HCT116 (cell line): ENCODE data around the gene HLA-DMA. TPM values are rescaled to one million over a fixed set of nuclear protein-coding genes. Genes with fewer than 3 reads are reported as not detected.

ENCODE experiments used
- ATAC-seq: fragments of 200-7000 bp; cut with Tn5 transposase; 2 replicates; pipeline ENCODE4 v1.9.1; 2020; ENCODE audit warnings: mild to moderate bottlenecking, moderate library complexity
- BruUV-seq: library from RNA; stranded (reverse); fragments of 400-500 nt; replicated peaks from 2 replicates; lab custom pipeline; 2021; lab: Mats Ljungman, UMichigan
- CTCF ChIA-PET: fragments of 300-600 bp; sonication (Branson Sonifier 250); formaldehyde crosslinking; loops from one replicate; lab custom pipeline; 2021; ENCODE audit warnings: antibody characterized with exemption; lab: Charles Lee
- POLR2A ChIA-PET: fragments of 300-600, 350-600 bp; sonication (Branson Sonifier 250); formaldehyde crosslinking; loops from one replicate; lab custom pipeline; 2021; ENCODE audit warnings: antibody characterized with exemption; lab: Charles Lee
- RAD21 ChIA-PET, 2 experiments: fragments of 300-600 bp; sonication (Branson Sonifier 250); formaldehyde crosslinking; loops; one replicate each; lab custom pipeline; 2023; ENCODE audit warnings: low total read pairs in 2 of 2; ENCODE audit not compliant: uncharacterized antibody in 2 of 2, unreplicated experiment in 2 of 2, low non-redundant PET in 1 of 2; lab: Charles Lee
- DNase-seq: peaks from one replicate; pipeline ENCODE4 v3.0.0-alpha.2; 2010; ENCODE audit warnings: low read depth, low spot score
- H2AFZ ChIP-seq: fragments of 200-600 bp; shearing (Covaris generic), sonication (generic); 2 replicates; pipeline ENCODE4 v1.6.1; 2017; ENCODE audit warnings: low read depth, mixed run types, mixed read lengths, antibody characterized with exemption, low read length; ENCODE audit not compliant: poor library complexity, severe bottlenecking
- H3K27ac ChIP-seq: 2 replicates; pipeline ENCODE4 v1.5.1; 2012; ENCODE audit warnings: low read depth, low read length
- H3K27me3 ChIP-seq: fragments of 200-600 bp; sonication (generic); 2 replicates; pipeline ENCODE4 v1.6.1; 2016; ENCODE audit warnings: mixed run types, low read length, mixed read lengths; ENCODE audit not compliant: insufficient read depth
- H3K36me3 ChIP-seq, 2 experiments: fragments of 200-500 bp in 1 of 2; fragments of 200-600 bp in 1 of 2; sonication (Bioruptor generic) in 1 of 2; sonication (generic) in 1 of 2; 2 replicates each; pipeline versions ENCODE4 v1.5.1 to v1.6.1; 2014 to 2016; ENCODE audit warnings: low read length in 2 of 2, inconsistent platforms in 1 of 2, mixed read lengths in 1 of 2, mixed run types in 1 of 2; ENCODE audit not compliant: insufficient read depth in 2 of 2, control insufficient read depth in 1 of 2
- H3K4me1 ChIP-seq, 2 experiments: fragments of 200-600 bp in 1 of 2; sonication (generic) in 1 of 2; 2 replicates each; pipeline versions ENCODE4 v1.5.1 to v1.6.1; 2012 to 2017; ENCODE audit warnings: low read length in 2 of 2, inconsistent platforms in 1 of 2, mild to moderate bottlenecking in 1 of 2, mixed read lengths in 1 of 2, mixed run types in 1 of 2, moderate library complexity in 1 of 2; ENCODE audit not compliant: insufficient read depth in 2 of 2, control insufficient read depth in 1 of 2
- H3K4me2 ChIP-seq: fragments of 200-600 bp; sonication (generic); 2 replicates; pipeline ENCODE4 v1.6.1; 2017; ENCODE audit warnings: mixed run types, low read length, mixed read lengths
- H3K4me3 ChIP-seq, 2 experiments: fragments of 200-600 bp in 1 of 2; sonication (generic) in 1 of 2; replicated peaks in 1 of 2; 2 replicates each; pipeline ENCODE4 v1.5.1; 2011 to 2016; ENCODE audit warnings: low read length in 2 of 2, control low read depth in 1 of 2, low read depth in 1 of 2, mild to moderate bottlenecking in 1 of 2, mixed read lengths in 1 of 2, mixed run types in 1 of 2
- H3K79me2 ChIP-seq: fragments of 200-600 bp; sonication (generic); 2 replicates; pipeline ENCODE4 v1.6.1; 2017; ENCODE audit warnings: mild to moderate bottlenecking, mixed run types, low read length, moderate library complexity, mixed read lengths; ENCODE audit not compliant: insufficient read depth
- H3K9ac ChIP-seq: fragments of 200-600 bp; sonication (generic); 2 replicates; pipeline ENCODE4 v1.6.1; 2016; ENCODE audit warnings: low read length, mixed read lengths
- H3K9me2 ChIP-seq: fragments of 200-600 bp; sonication (generic), shearing (Covaris generic); 2 replicates; pipeline ENCODE4 v1.6.1; 2017; ENCODE audit warnings: mixed run types, mild to moderate bottlenecking, moderate library complexity; ENCODE audit not compliant: insufficient read depth
- H3K9me3 ChIP-seq, 2 experiments: fragments of 200-500 bp in 1 of 2; fragments of 200-600 bp in 1 of 2; sonication (Bioruptor generic) in 1 of 2; sonication (generic) in 1 of 2; 2 replicates each; pipeline ENCODE4 v1.6.1; 2014 to 2017; ENCODE audit warnings: low read length in 2 of 2, mixed read lengths in 2 of 2, inconsistent platforms in 1 of 2, low read depth in 1 of 2, mild to moderate bottlenecking in 1 of 2, mixed run types in 1 of 2, moderate library complexity in 1 of 2; ENCODE audit not compliant: control insufficient read depth in 1 of 2, insufficient read depth in 1 of 2
- H4K20me1 ChIP-seq: fragments of 200-600 bp; sonication (generic), shearing (Covaris generic); 2 replicates; pipeline ENCODE4 v1.6.1; 2017; ENCODE audit warnings: mixed run types, mild to moderate bottlenecking, moderate library complexity; ENCODE audit not compliant: insufficient read depth
- ATF3 ChIP-seq: IDR thresholded peaks from 2 replicates; pipeline ENCODE4 v1.6.1; 2012
- CBX3 ChIP-seq: IDR thresholded peaks from 2 replicates; pipeline ENCODE4 v1.6.1; 2012; ENCODE audit warnings: low read depth
- CEBPB ChIP-seq: IDR thresholded peaks from 2 replicates; pipeline ENCODE4 v1.6.1; 2012; ENCODE audit warnings: low read depth
- EGR1 ChIP-seq: IDR thresholded peaks from 2 replicates; pipeline ENCODE4 v1.6.1; 2012; ENCODE audit warnings: low read depth
- ELF1 ChIP-seq: IDR thresholded peaks from 2 replicates; pipeline ENCODE4 v1.6.1; 2012; ENCODE audit warnings: low read depth, borderline replicate concordance
- EZH2phosphoT487 ChIP-seq: fragments of 200-600 bp; IDR thresholded peaks from 2 replicates; pipeline ENCODE4 v1.6.1; 2018; ENCODE audit warnings: antibody characterized with exemption, borderline replicate concordance
- FOSL1 ChIP-seq: IDR thresholded peaks from 2 replicates; pipeline ENCODE4 v1.6.1; 2012; ENCODE audit warnings: low read depth
- JUND ChIP-seq: IDR thresholded peaks from 2 replicates; pipeline ENCODE4 v1.6.1; 2012
- POLR2A ChIP-seq: IDR thresholded peaks from 2 replicates; pipeline ENCODE4 v1.7.0; 2011; ENCODE audit warnings: borderline replicate concordance; ENCODE audit not compliant: insufficient read depth, insufficient read length; ENCODE audit errors: extremely low read depth
- RAD21 ChIP-seq: IDR thresholded peaks from 2 replicates; pipeline ENCODE4 v1.6.1; 2012; ENCODE audit warnings: low read depth, mild to moderate bottlenecking
- SP1 ChIP-seq: IDR thresholded peaks from 2 replicates; pipeline ENCODE4 v1.6.1; 2012; ENCODE audit warnings: low read depth
- SRF ChIP-seq: IDR thresholded peaks from 2 replicates; pipeline ENCODE4 v1.6.1; 2012; ENCODE audit warnings: low read depth
- TCF7L2 ChIP-seq: IDR thresholded peaks from 2 replicates; pipeline ENCODE4 v1.7.0; 2011; ENCODE audit warnings: borderline replicate concordance, inconsistent platforms; ENCODE audit not compliant: insufficient read depth, insufficient read length; ENCODE audit errors: extremely low read depth
- YY1 ChIP-seq: IDR thresholded peaks from 2 replicates; pipeline ENCODE4 v1.6.1; 2011; ENCODE audit warnings: low read length, low read depth, moderate library complexity, mild to moderate bottlenecking; ENCODE audit not compliant: insufficient replicate concordance; ENCODE audit errors: extremely low read depth
- ZFX ChIP-seq: fragments of 450-650 bp; IDR thresholded peaks from 2 replicates; pipeline ENCODE4 v1.6.1; 2017
- ZNF274 ChIP-seq: fragments of 200-500 bp; sonication (Bioruptor generic); IDR thresholded peaks from 2 replicates; pipeline ENCODE4 v1.6.1; 2014; ENCODE audit warnings: mild to moderate bottlenecking, low read depth, low read length, inconsistent platforms
- intact Hi-C: fragments of 100-400 bp; cut with micrococcal nuclease; formaldehyde crosslinking; loops from 2 replicates; pipeline ENCODE4 v1.10.0; 2022
- total RNA-seq: library from RNA; stranded (reverse); gene quantifications from one replicate; pipeline ENCODE4 v1.2.1, GENCODE V29; 2021; ENCODE audit not compliant: unreplicated experiment
- TF ChIP-seq, protein P1 (sequence below), 3 experiments: fragments of 200-600 bp in 1 of 3; sonication (generic) in 1 of 3; IDR thresholded peaks in 2 of 3; conservative IDR thresholded peaks in 1 of 3; 2 replicates each; pipeline ENCODE4 v1.5.1; 2012 to 2017; ENCODE audit warnings: low read depth in 2 of 3, low read length in 2 of 3, antibody characterized with exemption in 1 of 3, borderline replicate concordance in 1 of 3, control low read depth in 1 of 3, mild to moderate bottlenecking in 1 of 3, mixed read lengths in 1 of 3, mixed run types in 1 of 3, moderate library complexity in 1 of 3; ENCODE audit not compliant: insufficient read depth in 1 of 3

The HLA-DMA gene
- total RNA-seq, 1 experiment from 2014 or later, result 12.1 TPM

GRCh38 chr6:32920715-32921114 lies 32.2 kb downstream of the HLA-DMA start:
- POLR2A ChIA-PET, result no interaction called here
- Histone ChIP-seq H3K27me3 (no peaks in the 10 kb centered on the region), H4K20me1 (no peaks in the 10 kb centered on the region), H2AFZ (no peak overlapping the region), H3K4me1 (no peaks in the 10 kb centered on the region), H3K9ac (no peak overlapping the region), H3K36me3 (no peaks in the 10 kb centered on the region), H3K9me3 (no peaks in the 10 kb centered on the region), H3K4me3 (no peak overlapping the region), H3K79me2 (no peaks in the 10 kb centered on the region), H3K9me2 (no peaks in the 10 kb centered on the region), H3K27ac (no peak overlapping the region), H3K4me2 (no peak overlapping the region)
- intact Hi-C loops, result no loop called here
- CTCF ChIA-PET, result interaction anchor here (5.6 kb wide), 1 partner anchor 13 kb away, joined by 27 read pairs; no protein-coding TSS in a partner anchor
- DNase-seq, result no peak
- RAD21 ChIA-PET, result no interaction called here
- no peak for ATAC-seq
- no peak for TF ChIP-seq SP1
- TF ChIP-seq CBX3, result no peak
- TF ChIP-seq ELF1, result no peak
- TF ChIP-seq TCF7L2, result no peak
- TF ChIP-seq ZNF274, result no peak
- no peak for TF ChIP-seq SRF
- TF ChIP-seq FOSL1, result no peak
- TF ChIP-seq, protein P1, sequence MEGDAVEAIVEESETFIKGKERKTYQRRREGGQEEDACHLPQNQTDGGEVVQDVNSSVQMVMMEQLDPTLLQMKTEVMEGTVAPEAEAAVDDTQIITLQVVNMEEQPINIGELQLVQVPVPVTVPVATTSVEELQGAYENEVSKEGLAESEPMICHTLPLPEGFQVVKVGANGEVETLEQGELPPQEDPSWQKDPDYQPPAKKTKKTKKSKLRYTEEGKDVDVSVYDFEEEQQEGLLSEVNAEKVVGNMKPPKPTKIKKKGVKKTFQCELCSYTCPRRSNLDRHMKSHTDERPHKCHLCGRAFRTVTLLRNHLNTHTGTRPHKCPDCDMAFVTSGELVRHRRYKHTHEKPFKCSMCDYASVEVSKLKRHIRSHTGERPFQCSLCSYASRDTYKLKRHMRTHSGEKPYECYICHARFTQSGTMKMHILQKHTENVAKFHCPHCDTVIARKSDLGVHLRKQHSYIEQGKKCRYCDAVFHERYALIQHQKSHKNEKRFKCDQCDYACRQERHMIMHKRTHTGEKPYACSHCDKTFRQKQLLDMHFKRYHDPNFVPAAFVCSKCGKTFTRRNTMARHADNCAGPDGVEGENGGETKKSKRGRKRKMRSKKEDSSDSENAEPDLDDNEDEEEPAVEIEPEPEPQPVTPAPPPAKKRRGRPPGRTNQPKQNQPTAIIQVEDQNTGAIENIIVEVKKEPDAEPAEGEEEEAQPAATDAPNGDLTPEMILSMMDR (IDR thresholded peaks at IDR 0.05 in 2 of 3, conservative IDR thresholded peaks at IDR 0.05 in 1 of 3; ENCODE audit: borderline replicate concordance in 1 of 3, insufficient read depth in 1 of 3, low read depth in 2 of 3, low read length in 2 of 3), result no peak
- no peak for TF ChIP-seq JUND
- no peak for TF ChIP-seq ZFX
- TF ChIP-seq EZH2phosphoT487, result no peak
- no peak for TF ChIP-seq CEBPB
- TF ChIP-seq YY1, result no peak
- TF ChIP-seq RAD21, result no peak
- no peak for TF ChIP-seq POLR2A
- TF ChIP-seq EGR1, result no peak
- no peak for TF ChIP-seq ATF3
- no TSS peak for BruUV-seq
